Activated CD8-positive, alpha-beta memory T cell treated with anti-CD3 and anti-CD28 coated beads, Interleukin-2, amount 50 U/mL, for 1 hour (primary cell): ENCODE results near the gene EYA4.

ENCODE experiments used
- DNase-seq: peaks from one replicate; pipeline ENCODE4 v3.0.0-alpha.2; 2020; ENCODE audit errors: extremely low read depth

The EYA4 gene

GRCh38 chr6:133242637-133243585 is 1.8 kb downstream of the EYA4 start:
- no peak for DNase-seq

DNA sequence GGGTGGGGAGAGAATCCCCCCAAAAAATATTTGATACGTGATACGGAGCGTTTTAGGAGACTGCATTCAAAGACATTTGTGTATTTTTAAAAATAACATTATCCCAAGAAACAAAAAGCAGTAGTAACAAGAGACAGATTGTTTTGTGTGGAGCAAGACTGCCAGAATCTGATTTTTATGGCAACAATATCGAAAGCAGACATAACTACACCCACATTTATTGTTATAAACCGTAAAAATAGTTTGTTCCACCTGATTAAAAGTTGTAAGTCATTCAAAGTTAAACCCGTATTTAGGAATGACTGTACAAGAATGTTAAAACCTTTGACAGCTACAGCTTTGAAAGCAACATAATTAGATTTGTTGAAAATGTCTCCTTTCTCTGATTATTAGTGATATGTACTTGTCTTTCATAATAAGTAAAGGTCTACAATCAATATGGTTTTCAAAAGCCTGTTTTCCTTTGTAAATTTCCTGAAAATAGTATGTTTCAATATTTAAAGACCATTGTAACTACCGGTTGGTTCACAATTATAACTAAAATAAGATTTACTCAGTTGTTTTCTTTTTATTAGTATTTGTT is 2.7 kb downstream of the EYA4 start:
- no peak for DNase-seq

DNA sequence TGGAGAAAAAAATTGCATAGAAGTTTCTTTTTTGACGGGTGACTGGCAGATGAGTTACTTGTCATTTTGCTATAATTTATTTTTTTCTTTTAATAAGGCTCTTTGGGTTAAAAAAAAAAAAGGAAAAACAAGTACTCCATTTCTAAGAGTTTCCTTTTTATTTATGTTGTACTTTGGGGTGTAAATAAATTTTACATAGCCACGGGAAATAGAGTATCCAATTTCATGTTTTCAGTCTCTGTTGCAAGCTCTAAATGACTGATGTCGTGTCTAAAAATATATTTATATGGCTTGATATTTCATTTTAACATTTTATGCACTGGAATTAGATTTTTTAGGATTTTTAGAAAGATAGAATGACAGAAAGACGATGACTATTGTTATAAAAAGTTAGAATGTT is 3.4 kb downstream of the EYA4 start:
- no peak for DNase-seq

- DNase-seq, result no peak
Observed at GRCh38 chr6:133245007-133245406, 3.9 kb downstream of the EYA4 start.

GRCh38 chr6:133245422-133245903 is 4.3 kb downstream of the EYA4 start:
- DNase-seq, result no peak

DNA sequence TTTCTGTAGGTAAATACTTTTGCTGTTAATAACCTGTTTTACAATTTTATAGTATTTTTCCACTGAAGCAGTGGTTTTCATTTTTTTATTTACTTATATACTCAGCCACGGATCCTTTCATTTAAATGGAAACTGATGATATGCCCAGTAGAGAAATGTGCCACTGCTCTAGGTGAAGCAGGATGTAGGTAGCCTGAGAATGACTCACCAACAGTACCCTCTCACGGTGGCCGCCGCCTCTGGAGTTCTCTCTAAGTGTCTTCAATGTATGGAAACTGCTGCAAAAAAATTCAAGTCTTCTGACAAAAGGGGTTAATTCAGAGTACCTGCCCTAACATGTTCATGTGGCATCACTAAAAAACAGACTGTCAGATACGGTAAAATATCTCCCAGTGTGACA is 6.4 kb downstream of the EYA4 start:
- DNase-seq, result no peak

- DNase-seq, result no peak
Observed at GRCh38 chr6:133248241-133249001, 7.3 kb downstream of the EYA4 start.

- no peak for DNase-seq
Observed at GRCh38 chr6:133251688-133252087, 10.5 kb downstream of the EYA4 start.

DNA sequence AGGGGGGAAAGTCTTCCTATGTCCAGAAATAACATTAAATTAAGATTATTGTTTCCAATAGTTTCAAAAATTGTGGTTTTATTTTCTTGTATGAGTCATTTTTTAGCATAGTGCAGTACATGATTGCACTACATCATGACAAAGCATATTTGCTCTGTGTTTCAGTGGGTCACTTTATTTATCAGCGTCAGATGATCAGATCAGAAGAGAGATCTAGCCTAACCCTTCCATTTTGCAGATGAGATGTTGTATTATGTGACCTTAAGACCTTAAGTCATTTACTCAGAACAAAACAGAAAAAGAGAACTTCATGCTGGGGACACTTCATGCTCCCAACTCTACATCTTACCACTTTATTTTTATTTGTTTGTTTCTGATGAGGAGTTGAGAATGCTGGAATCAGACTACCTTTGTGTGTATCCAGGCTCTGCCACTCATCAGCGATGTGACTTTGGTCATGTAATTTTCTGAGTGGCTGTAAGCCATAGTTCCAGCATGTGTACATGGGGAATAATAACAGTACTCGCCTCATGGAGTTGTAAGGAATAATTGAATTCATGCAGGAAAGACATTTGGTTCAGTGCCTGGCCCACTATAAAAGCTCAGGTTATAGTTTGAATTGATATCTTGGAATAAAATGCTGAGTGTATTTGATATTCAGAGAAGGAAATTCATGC is 13.5 kb downstream of the EYA4 start:
- no peak for DNase-seq

GRCh38 chr6:133257545-133258105 is 16.5 kb downstream of the EYA4 start:
- no peak for DNase-seq

- no peak for DNase-seq
Observed at GRCh38 chr6:133259561-133259960, 18.4 kb downstream of the EYA4 start.

DNA sequence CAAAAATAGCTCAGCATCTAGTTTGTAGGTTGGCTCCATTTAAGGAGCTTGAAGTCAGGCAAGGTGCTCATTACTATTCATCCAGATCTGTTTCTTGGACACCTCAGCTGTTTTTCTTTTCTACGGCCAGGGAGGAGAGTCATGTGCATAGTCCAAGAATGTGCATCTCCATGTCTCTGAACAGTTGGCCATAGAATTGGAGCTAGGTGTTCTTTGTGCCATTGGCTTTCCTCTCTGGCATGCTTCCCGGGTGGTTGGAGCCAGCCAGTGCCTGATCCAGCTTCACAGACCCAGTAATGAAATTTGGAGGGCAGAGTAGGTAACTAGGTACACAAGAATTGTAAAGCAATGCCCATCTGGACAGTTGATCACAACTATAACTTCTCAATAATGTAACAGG is 21.6 kb downstream of the EYA4 start:
- no peak for DNase-seq

GRCh38 chr6:133265066-133265465 is 23.9 kb downstream of the EYA4 start:
- DNase-seq, result no peak

DNA sequence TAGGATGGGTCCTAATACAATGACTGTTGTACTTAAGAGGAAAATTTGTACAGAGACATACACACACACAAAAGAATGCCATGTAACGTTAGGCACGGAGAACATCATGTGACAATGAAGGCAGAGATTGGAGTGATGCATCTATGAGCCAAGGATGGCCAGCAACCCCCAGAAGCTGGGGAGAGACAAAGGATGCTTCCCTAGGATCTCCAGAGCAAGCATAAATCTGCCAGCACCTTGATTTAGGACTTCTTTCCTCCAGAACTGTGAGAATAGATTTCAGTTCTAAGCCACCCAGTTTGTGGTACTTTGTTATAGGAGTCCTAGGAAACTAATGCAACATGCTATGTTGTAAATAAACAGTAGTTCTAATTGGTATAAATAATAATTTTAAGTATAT is 25.0 kb downstream of the EYA4 start:
- DNase-seq, result no peak

- no peak for DNase-seq
Observed at GRCh38 chr6:133268621-133269020, 27.5 kb downstream of the EYA4 start.

DNA sequence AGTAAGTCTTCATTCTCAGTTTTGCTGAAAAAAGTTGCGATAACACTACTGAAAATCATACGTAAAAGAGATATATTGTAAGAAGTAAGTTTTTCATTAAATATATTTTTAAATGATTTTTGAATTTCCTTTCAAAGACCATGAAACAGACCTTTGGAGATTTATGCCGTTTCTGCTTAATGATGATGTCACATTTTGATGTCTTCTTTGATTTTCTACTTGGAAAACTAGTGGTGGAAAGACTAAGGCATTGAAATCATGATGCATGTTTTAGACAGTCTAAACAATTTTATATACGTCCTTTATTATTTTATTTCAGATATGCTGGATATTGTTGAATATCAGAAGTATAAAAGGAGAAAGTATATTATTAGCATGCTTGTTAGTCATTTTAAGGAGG is 33.7 kb downstream of the EYA4 start:
- no peak for DNase-seq

DNA sequence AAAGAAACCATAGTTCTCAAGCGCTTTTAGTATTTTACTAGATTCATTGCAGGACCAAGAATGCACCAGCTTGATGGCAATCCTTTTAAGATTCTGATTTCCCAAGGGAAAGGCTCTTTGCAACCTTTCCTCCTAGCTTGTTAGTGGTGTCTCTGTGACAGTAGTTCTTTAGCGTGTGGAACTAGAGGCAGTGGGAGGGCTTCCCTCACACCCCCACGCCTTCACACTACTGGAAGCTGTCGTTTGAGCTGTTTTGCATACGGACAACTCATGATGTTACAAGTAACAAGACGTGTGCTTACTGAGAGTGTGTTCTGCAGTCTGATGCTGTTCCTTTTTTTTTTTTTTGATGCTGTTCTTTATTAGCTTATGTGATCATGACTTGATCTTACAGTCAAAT is 34.1 kb downstream of the EYA4 start:
- DNase-seq, result no peak

DNA sequence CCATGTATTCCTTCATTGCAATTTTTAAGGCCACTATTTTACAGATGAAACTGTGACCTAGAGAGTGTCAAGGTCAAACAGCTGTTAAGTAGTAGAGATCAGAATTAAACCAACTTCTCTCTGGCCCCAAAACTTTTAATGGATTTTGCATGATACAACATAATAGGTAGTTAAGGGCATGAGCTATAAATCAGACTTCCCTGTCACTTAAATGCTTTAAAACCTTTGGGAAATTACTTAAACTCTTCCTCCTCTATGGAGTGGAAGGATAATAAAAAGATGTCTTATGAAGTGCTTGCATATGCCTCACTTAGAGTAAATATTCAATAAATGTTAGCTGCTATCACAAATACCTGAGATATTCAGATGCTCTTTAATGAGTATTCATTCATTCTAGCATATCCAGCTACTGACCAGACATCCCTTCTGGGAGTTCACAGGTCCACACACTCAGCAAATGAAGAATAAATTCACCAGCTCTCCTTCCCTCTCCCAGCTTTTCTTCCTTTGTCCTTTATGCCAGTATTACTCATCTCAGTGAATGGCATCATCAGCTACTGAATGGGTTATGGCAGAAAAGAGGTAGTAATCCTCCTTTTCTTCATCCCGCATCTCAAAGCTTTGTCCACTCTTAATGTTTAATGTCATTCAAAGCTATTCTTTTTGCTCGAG is 36.2 kb downstream of the EYA4 start:
- DNase-seq, result no peak

- DNase-seq, result no peak
Observed at GRCh38 chr6:133277900-133278545, 36.9 kb downstream of the EYA4 start.

DNA sequence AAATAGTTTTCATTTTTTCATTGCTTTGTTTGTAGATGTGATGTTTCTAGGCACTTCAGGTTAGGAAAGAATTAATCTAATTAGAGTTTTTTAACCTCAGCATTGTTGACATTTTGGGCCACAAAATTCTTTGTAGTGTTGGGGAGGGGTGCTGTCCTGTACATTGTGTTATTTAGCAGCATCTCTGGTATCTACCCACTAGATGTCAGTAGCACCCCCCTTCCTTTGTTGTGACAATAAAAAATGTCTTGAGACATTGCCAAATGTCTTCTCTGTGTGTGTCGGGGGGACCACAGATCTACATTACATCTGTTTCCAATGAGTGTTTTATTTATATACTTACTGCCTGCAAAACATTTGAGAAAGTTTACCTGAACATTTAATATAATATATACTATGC is 45.6 kb downstream of the EYA4 start:
- no peak for DNase-seq

- DNase-seq, result no peak
Observed at GRCh38 chr6:133288662-133289061, 47.5 kb downstream of the EYA4 start.
